Right forelimb (tissue), 1 donor: ENCODE data around the gene CAPN7.

Source experiments
- DNase-seq: peaks from one replicate; pipeline ENCODE4 v3.0.0-alpha.2; 2018

The CAPN7 gene

DNA sequence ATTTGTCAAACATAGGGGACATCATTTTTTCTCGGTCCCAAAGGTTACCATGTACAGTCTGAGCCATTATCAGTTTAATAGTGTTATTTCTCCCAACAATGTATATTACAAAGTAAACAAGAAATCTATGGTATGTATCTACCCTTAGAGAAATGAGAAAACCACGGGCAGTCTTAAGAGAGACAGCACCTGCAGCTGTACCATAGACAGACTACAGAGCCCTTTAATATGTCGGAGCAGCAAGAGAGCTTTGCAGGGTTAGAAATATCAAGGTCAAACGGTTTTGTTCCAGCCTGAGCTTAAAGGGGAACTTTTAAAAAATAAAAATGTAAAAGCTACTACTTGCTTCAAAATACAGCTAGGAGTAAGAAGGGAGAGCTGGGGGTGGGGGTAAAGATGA is 73.2 kb downstream of the CAPN7 start:
- DNase-seq = no peak

DNA sequence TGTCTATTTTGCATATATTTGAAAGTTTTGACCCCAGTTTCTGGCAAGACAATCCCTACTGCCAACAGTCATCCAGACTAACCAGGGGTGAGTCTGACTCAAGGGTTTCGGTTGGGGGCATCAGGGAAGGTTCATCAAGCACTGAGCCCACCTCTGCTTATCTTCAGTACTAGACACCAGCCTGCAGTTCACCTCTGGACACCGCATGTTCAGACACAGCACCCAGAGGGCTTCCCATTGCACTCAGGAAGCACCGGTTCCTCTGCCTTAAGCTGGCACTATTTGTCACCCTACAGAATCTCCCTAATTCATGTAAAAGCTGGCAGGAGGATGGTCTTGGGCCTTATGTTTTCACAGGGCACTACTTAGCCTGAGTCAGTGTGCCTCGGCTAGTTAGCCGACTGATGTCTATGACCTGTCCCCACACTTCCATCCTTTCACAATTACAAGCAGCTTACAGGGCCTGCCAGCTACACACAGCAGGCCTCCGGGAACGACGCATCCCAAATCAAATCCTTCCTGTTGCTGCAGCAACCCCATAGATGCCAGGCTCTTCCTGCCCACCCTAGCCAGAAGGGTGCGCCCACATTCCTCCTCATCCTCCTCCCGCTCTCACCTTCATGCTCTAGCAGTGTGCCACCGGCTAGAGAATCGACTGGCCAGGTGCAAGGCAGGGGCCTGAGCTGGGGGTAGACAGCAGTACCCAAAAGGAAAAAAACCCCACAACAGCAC is 73.8 kb downstream of the CAPN7 start:
- DNase-seq = no peak

DNA sequence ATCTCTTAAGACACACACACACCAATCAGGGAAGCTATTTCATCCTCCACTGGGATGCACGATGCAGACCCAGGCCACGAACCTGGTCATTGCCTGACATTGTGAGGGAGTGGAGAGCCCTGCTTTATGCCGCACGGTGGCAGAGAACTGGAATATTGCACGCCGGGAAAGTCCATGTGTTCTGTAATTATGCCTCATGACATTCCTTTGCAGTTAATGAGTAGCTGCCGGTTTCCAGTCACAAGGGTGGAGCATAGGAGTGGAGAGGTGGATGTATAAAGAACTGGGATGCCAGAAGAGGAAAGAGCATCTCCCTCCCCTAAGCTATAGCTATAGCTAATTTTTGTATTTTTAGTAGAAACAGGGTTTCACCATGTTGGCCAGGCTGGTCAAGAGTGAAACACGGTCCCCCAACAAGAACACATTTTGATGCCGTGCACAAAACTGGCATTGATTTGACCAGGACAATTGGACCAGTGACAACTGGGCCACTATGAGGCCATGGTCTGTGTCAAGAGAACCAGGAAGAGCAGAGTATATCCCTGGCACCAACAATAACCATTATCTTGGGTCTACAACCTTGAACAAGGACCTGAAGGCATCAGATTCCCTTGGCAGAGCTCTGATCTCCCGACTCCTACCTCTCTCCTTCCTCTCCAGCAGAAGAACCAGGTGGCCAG is 74.9 kb downstream of the CAPN7 start:
- no peak for DNase-seq

DNA sequence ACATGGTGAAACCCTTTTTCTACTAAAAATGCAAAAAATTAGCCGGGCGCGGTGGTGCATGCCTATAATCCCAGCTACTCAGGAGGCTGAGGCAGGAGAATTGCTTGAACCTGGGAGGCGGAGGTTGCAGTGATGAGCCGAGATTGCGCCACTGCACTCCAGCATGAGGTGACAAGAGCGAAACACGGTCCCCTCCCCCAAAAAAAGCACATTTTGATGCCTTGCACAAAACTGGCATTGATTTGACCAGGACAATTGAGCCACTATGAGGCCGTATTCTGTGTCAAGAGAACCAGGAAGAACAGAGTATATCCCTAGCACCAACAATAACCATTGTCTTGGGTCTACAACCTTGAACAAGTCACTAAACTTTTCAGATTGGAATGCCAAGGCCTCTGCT is 75.8 kb downstream of the CAPN7 start:
- DNase-seq = no peak

DNA sequence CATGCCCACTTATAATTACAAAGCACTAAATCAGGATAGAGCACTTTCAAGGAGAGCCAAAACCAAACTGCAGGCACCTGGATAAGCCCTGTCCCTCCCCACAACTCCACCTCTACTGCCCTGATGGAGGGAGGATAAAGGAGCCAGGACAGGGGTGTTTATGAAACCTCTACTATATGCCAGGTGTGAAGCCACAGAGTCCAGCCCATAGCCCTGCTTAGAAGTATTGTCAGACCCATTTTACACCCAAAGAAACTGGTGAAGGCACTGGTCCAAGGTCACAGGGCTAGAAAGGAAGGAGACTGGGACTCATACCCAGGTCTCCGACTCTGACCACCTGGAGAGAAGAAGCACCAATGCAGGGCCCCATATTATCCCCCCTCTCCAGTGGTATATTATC is 77.7 kb downstream of the CAPN7 start:
- DNase-seq = no peak

DNA sequence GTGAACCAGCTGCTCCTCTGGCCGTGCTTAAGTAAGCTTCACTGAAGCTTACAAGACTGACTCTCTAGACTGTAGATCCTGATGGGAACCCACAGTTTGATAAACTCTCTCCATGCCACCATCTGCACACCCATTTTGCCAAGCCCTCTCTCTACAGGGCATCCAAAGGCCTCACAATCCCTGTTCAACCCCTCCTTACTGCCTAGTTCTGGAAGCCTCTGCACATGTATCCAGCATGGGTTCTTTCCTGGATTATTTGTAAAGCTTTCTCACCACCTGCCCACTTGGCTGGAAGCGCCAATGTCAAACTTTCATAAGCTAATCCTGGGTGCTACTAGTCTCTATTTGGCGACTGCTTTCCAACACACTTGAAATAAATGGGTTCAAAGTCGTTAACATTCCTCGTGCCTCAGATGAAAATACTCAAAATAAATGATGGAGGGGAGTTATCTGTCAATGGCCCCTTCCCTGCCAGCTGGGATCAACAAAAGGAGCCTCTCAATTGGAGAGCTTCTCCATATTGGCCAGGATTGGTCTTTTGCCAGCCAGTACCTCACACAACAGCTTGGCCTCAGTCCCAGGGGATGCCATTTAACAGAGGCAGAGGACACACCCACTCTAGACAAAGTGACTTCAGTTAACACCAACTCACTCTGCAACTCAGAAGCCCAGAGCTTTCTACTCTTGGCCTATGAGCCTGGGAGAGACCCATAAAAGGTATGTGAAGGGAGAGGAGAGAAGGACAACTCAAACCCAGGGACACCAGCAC is 78.3 kb downstream of the CAPN7 start:
- no peak for DNase-seq

DNA sequence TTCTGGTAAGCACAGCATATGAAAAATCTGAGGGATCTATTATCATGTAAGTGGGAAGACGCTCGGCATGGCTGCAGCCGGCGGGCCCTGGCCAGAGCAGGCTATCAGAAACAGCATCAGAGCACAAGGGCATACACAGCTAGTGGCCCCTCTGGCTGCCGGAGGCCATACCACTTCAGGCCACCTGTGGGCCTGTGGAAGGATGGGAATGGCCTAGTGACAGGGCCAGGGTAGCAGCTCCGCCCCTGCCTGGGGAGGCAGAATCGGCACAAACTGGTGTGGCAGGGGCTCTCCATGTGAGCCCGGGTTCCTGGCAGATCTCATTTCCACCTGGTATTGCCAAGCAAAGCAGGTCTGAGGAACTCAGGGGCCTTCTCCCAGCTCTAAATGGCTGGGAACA is 80.0 kb downstream of the CAPN7 start:
- no peak for DNase-seq

DNA sequence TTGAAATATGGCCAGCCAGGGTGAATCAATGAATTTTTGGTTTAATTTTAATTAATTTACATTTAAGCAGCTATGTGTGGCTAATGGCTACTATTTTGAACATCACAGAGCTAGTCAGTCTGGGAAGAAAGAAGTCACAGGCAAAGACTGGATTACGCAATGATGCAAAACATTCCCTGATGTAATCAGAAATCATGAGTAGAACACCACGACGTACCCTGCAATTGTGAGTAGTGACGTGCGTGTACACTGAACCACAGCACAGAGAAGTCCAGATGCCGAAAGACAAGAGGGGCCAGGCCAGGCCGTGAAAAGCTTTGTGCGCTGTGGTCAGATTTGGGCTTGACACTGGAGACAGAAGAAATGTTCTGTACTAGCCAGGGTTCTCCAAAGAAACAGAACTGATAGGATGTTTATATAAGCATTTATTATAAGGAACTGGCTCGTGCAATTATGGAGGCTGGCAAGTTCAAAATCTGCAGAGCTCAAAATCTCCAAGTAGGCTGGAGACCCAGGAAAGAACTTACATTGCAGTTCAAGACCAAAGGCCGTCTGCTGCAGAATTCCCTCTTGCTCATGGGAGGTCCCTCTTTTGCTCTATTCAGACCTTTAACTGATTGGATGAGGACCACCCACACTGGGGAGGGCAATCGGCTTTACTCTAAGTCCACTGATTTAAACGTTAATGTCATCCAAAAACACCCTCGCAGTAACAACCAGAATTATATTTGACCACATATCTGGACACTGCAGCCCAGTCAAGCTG is 81.7 kb downstream of the CAPN7 start:
- no peak for DNase-seq

DNA sequence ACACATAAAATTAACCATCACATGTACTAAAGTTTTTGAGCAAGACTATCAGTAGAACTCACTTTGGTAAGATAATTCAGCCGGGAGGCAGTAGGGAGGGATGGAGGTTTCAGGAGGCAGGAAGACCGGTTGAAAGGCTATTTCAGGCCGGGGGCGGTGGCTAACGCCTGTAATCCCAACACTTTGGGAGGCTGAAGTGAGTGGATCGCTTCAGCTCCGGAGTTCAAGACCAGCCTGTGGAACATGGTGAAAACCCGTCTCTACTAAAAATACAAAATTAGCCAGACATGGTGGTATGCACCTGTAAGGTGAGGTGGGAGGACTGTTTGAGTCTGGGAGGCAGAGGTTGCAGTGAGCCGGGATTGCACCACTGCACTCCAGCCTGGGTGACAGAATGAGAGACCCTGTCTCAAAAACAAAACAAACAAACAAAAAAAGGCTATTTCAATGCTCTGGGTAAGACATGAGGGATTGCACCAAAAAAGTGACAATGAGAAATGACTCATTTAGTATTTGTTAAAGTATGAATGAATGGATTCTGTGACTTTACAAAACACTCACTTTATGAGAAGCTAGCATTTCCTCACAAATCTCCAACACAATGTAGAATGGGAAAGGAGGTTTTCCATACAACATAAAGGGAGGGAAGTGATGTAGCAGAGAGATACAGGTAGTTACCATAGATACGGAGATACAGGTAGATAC is 82.4 kb downstream of the CAPN7 start:
- DNase-seq = no peak

DNA sequence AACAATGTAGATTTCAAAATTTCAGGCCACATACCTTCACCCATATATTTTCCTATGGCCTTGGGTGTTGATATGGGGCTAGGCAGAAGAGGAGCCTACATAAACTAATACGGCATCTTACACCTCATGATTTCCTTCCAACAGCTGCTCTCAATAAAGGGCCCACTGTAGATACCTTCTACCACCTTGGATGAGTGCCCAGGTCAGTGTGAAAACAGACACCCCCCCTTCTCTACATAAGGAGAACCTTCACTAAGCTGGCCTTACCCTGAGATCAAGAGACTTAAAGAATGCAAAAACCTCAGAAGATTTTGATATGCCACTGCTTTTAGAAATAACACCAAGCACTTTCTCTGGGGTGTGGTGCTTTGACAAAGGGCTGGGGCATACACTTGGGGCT is 83.6 kb downstream of the CAPN7 start:
- DNase-seq = no peak

DNA sequence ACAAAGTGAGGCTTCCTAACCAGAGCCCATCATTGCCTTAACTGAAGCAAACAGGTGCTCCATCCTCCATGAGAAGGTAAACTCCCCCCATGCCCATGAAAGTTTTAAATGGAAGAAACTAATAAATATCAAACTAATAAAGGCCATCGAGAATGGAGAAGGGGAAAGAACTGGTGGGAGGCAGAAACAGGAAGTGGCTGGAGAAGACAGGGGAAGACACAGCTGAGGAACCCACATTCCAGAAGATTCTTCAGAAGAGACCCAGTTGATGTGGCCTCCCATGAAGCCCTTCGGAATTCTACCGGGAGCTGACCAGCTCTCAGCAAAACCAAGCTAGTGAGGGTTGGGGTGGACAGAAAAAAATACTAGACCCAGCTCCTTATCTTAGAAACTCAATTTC is 84.7 kb downstream of the CAPN7 start:
- no peak for DNase-seq

DNA sequence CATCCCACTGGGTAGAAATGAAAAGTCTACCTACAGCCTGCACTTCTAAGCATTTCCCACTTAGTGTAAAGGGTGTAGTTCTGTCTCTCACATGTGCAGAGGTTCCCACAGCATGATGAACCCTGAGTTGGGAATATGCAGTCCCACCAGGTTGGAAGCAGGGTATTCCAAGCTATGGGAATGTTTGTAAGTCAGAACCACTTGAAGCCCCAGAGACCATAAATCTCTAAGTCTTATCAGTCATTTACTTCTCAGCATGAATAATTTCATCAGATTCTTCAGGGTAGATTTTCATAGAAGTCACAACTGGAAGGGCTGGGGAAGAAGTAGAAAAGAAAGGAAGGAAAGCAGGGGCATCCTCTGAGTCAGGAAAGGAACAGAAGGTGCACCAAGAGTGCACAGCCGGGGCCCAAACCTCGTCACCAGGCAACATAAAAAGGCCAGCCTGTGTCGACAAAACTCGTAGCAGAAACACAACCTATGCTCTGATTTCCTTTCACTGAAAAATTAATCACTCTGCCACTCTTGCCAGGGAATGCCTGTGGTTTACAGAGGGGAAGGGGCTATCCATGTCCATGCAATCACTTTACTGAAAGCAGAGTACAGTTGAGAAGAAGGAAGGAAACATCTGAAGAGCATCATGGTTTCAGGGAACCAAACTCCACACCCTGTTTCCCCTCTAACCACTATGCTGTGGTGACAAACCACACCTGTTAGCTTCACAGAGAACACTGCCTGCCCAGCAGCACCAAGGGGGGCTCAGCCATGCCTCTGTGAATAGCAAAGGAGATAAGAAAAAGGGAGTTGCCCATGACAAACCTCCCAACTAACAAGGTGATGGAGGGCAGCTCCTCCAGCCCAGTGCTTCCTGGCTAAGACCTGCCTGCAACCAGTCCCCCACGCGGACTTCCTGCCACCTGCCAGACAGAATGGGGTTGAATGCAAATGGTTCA is 85.8 kb downstream of the CAPN7 start:
- DNase-seq = no peak

DNA sequence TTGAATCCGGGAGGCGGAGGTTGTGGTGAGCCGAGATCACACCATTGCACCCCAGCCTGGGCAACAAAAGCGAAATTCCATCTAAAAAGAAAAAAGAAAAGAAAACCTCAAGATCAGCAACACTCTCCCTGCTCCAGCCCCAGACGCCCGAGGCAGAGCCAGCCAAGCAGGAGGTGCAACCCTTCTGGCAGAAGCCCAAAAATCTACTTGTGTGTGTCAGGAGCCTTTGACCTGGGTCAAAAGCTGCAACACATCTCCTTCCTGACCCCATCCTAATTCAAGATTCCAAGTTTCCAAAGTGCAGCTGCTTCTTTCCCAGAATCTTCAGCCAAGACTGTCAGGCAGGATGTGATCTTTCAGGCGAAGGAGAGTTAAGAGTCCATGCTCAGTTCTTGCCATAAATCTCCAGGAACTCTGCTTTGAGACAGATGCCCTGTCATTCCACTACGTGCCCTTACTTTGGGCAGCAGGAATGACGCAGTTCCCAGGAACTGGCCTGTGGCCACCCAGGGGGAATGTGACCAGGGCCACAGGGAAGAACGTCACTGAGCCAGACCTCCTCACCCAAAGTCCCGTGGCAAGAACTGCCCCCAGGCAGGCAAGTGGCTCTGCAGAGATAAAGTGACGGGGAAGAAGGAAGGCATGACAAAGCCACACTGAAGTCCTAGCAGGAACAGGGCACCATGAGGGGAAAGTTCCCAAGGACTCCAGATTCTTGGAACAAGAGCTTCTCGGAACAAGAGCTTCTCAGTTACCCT is 86.9 kb downstream of the CAPN7 start:
- no peak for DNase-seq

DNA sequence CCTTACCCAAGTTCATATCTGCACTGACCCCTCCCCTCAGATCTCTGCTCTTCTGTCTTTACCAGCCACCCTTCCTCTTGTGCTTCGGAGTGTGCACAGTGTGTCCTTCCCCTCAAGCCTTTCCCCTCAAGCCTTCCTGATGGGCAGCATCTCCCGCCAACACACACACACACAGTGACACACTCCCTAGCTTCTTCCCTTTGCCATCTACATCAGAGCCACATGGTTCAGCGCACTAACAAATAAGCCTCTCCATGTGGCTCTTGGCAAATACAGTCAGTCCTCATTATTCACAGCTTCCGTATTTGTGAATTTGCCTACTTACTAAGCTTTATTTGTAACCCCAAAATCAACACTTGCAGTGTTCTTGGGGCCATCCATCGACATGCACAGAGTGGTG is 88.9 kb downstream of the CAPN7 start:
- no peak for DNase-seq

DNA sequence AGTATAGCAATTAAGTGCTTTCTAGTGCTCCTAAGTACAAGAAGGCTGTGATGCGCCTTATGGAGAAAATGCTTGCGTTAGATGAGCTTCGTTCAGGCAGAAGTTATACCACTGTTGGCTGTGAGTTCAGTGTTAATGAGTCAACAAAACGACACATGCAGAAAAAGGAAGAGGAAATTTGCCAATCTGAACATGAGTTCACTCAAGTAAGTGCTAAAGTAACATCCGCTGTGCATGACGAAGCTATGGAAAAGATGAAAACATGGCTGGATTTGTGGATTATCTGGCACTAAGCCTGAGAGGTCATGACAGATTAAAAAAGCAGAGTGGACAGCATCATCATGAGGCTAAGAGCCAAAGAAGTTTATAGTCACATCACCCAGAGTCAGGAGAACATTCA is 89.5 kb downstream of the CAPN7 start:
- DNase-seq = no peak

DNA sequence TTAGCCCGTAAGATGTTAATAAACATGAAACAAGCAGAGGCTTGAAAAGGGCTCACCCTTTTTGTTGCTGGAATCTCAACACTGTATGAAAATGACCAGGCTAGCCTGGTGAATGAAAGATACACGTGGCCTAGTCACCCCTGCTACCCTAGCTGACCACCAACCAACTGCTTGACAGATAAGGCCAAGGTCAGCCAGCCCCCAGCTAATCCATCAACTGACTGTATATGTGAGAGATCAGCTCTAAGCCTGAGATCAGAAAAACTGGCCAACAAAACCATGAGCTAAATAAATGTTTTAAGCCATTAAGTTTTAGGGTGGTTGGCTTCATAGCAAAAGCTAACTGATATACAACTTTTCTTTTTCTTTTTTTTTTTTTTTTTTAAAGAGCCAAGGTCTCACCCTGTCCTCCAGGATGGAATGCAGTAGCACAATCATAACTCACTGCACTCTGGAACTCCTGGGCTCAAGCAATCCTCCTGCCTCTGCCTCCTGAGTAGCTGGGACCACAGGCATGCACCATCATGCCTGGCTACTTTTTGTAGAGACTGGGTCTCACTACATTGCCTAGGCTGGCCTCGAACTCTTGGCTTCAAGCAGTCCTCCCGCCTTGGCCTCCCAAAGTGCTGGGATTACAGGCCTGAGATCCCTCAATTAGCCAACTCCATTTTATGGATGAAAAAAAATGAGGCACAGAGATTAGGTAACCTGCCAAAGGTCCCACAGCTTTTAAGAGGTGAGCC is 91.7 kb downstream of the CAPN7 start:
- DNase-seq = no peak

DNA sequence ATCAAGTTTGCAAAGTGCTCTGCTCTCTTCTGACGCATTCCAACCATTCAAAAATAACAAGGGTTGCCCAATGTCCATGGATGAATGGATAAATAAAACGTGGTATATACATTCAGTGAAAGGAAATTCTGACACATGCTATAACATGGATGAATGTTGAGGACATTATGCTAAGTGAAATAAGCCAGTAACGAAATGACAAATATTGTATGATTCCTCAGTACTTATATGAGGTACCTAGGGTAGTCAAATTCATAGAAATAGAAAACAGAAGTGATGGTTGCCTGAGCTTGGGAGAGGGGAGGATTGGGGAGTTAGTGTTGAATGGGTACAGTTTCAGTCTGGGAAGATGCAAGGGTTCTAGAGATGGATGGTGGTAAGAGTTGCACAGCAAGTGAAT is 92.5 kb downstream of the CAPN7 start:
- no peak for DNase-seq

DNA sequence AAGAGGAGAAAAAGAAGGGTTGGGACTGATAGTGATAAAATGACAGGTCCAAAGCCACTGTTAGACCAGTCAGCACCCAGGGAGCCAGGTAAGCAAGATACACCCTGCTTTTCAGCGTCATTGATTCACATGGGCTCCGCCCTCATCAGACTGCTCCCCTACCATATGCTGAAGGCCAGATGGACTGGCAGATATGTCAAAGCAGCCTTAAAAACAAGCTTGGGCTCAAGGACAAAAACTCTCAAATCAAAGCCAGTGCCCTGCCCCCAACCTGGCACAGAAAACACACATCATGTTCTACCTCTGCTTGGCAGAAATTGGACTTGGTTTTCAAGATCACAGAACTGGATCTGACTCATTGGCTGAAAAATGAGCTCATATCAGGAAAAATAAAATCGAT is 93.0 kb downstream of the CAPN7 start:
- DNase-seq = no peak

DNA sequence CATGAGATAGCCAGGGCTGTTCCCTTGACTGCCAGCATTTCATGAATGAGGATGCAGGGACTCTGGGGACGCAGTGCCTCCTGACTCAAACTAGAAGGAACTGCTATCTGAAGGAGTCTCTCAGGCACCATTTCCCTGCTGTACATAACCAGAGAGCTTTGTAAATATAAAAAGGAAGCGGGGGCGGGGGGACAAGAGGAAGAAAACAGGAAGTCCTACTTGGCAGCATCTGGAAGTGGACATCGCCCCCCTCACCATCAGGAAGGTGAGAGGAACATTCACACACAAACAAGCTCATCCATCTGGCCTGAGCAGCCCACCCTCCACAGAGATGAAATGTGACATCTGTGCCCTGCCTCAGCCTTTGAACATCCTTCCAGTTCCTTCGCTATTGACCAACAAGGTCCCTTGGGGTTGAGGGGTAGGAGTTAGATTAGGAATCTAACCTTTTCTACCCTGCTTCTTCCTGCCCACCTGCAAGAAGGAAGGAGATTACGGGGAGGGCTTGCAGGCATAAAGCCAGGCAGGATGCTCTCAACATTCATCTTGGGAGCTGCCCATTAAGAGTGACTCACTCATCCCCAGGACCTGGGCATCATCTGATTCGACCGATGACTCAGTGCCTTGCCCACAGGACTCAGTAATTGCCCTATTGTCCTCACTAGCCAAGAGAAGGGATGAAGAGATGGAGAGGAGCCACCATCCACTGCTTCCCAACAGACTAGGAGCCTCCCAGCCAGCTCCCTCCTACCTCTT is 94.5 kb downstream of the CAPN7 start:
- no peak for DNase-seq
